Keratinocyte (primary cell): Measurements from ENCODE around the gene SMIM35. TPM values are rescaled to one million over a fixed set of nuclear protein-coding genes. Genes with fewer than 3 reads are reported as not detected.

Experiments used
- DNase-seq: peaks from one replicate; pipeline ENCODE4 v3.0.0-alpha.2; 2011; ENCODE audit warnings: low read depth, missing footprints, low spot score
- FAIRE-seq: peaks from 2 replicates; lab custom pipeline; 2011; peaks lifted over from hg19 to GRCh38; lab: Jason Lieb, UNC
- H2AFZ ChIP-seq: 2 replicates; pipeline ENCODE4 v1.6.0; 2012; ENCODE audit warnings: low read length, control low read depth, inconsistent platforms; ENCODE audit not compliant: control insufficient read depth
- H3K27ac ChIP-seq: 2 replicates; pipeline ENCODE4 v1.5.1; 2011; ENCODE audit warnings: low read length; ENCODE audit not compliant: control insufficient read depth, insufficient read depth
- H3K27me3 ChIP-seq: 3 replicates; pipeline ENCODE4 v1.6.0; 2011; ENCODE audit warnings: low read length; ENCODE audit not compliant: control insufficient read depth, insufficient read depth; ENCODE audit errors: extremely low read depth
- H3K36me3 ChIP-seq, 2 experiments: 2 replicates in 1 of 2; 3 replicates in 1 of 2; pipeline ENCODE4 v1.5.1; 2011; ENCODE audit warnings: low read length in 2 of 2, mild to moderate bottlenecking in 1 of 2; ENCODE audit not compliant: control insufficient read depth in 2 of 2, insufficient read depth in 2 of 2; ENCODE audit errors: extremely low read depth in 1 of 2
- H3K4me1 ChIP-seq: 3 replicates; pipeline ENCODE4 v1.5.1; 2011; ENCODE audit warnings: low read length; ENCODE audit not compliant: control insufficient read depth, insufficient read depth; ENCODE audit errors: extremely low read depth
- H3K4me2 ChIP-seq: 3 replicates; pipeline ENCODE4 v1.6.0; 2011; ENCODE audit warnings: low read depth, low read length; ENCODE audit not compliant: control insufficient read depth, insufficient read depth; ENCODE audit errors: extremely low read depth
- H3K4me3 ChIP-seq, 3 experiments: fragments of 200-600 bp in 1 of 3; sonication (generic) in 1 of 3; 2 replicates in 2 of 3; 3 replicates in 1 of 3; pipeline ENCODE4 v1.5.1; 2011 to 2016; ENCODE audit warnings: low read length in 3 of 3, mild to moderate bottlenecking in 3 of 3, control low read depth in 2 of 3, inconsistent platforms in 1 of 3, low read depth in 1 of 3, mixed read lengths in 1 of 3, mixed run types in 1 of 3, moderate library complexity in 1 of 3; ENCODE audit not compliant: control insufficient read depth in 2 of 3, insufficient read depth in 2 of 3; ENCODE audit errors: extremely low read depth in 1 of 3
- H3K79me2 ChIP-seq: 2 replicates; pipeline ENCODE4 v1.6.0; 2012; ENCODE audit warnings: low read length; ENCODE audit not compliant: control insufficient read depth, insufficient read depth
- H3K9ac ChIP-seq: 3 replicates; pipeline ENCODE4 v1.6.0; 2011; ENCODE audit warnings: low read length; ENCODE audit not compliant: control insufficient read depth, insufficient read depth; ENCODE audit errors: extremely low read depth
- H3K9me1 ChIP-seq: 3 replicates; pipeline ENCODE4 v1.6.0; 2011; ENCODE audit warnings: low read length; ENCODE audit not compliant: control insufficient read depth, insufficient read depth; ENCODE audit errors: extremely low read depth
- H3K9me3 ChIP-seq: 2 replicates; pipeline ENCODE4 v1.5.1; 2012; ENCODE audit warnings: low read depth, low read length; ENCODE audit not compliant: control insufficient read depth
- H4K20me1 ChIP-seq: 3 replicates; pipeline ENCODE4 v1.6.0; 2011; ENCODE audit warnings: low read length; ENCODE audit not compliant: control insufficient read depth, insufficient read depth; ENCODE audit errors: extremely low read depth
- CTCF ChIP-seq, 3 experiments: IDR thresholded peaks in 1 of 3; conservative IDR thresholded peaks in 1 of 3; optimal IDR thresholded peaks in 1 of 3; 2 replicates in 2 of 3; 3 replicates in 1 of 3; pipeline versions ENCODE3 to v1.5.1; 2011; ENCODE audit warnings: low read length in 3 of 3, mild to moderate bottlenecking in 3 of 3, moderate library complexity in 2 of 3, control low read depth in 1 of 3, inconsistent platforms in 1 of 3; ENCODE audit not compliant: insufficient read depth in 2 of 3; ENCODE audit errors: extremely low read depth in 1 of 3
- EZH2 ChIP-seq: IDR thresholded peaks from one replicate; pipeline ENCODE4 v1.6.1; 2012; ENCODE audit warnings: inconsistent platforms, mild to moderate bottlenecking, low read length, moderate library complexity
- dilution Hi-C: fragments of 300-500 bp; cut with MboI; formaldehyde crosslinking; loops from one replicate; pipeline ENCODE4 v1.7.0; 2020; ENCODE audit warnings: low sequenced_read_pairs; ENCODE audit not compliant: extremely low pct_ligation_motif_present
- polyA plus RNA-seq, 5 experiments: library from polyadenylated mRNA; depleted of rRNA in 3 of 5; stranded (reverse) in 3 of 5; stranded (forward) in 1 of 5; unstranded in 1 of 5; fragments of >200 nt; gene quantifications; 1 replicate in 1 of 5; 2 replicates in 3 of 5; 3 replicates in 1 of 5; pipeline versions ENCODE4 v1.2.1 to v1.2.3, GENCODE V29; 2011 to 2012; ENCODE audit warnings: missing spikeins in 2 of 5, low read depth in 1 of 5, low replicate concordance in 1 of 5

Gene SMIM35
- polyA plus RNA-seq, 1 donor (not counting 4 experiments of a cell fraction or from before 2014, with no cell fraction given), result not detected

GRCh38 chr11:118046964-118047700 lies 39.6 kb downstream of the SMIM35 start:
- dilution Hi-C loops, result no loop called here
- no peak for DNase-seq
- Histone ChIP-seq H3K4me1 (peaks cover 10% of the 10 kb centered on the region), H4K20me1 (no peaks in the 10 kb centered on the region), H3K27ac (no peak overlapping the region), H3K9me3 (no peaks in the 10 kb centered on the region), H3K79me2 (no peaks in the 10 kb centered on the region), H3K4me2 (no peak overlapping the region), H2AFZ (no peak overlapping the region), H3K4me3 (no peak overlapping the region), H3K36me3 (no peaks in the 10 kb centered on the region), H3K9ac (no peak overlapping the region), H3K9me1 (peaks cover 2% of the 10 kb centered on the region), H3K27me3 (no peaks in the 10 kb centered on the region)
- FAIRE-seq, result no peak
- no peak for TF ChIP-seq CTCF (optimal IDR thresholded peaks at IDR 0.05 in 1 of 3, IDR thresholded peaks at IDR 0.05 in 1 of 3, conservative IDR thresholded peaks at IDR 0.05 in 1 of 3; ENCODE audit: extremely low read depth in 1 of 3, insufficient read depth in 2 of 3, low read length in 3 of 3)
- no peak for TF ChIP-seq EZH2

DNA sequence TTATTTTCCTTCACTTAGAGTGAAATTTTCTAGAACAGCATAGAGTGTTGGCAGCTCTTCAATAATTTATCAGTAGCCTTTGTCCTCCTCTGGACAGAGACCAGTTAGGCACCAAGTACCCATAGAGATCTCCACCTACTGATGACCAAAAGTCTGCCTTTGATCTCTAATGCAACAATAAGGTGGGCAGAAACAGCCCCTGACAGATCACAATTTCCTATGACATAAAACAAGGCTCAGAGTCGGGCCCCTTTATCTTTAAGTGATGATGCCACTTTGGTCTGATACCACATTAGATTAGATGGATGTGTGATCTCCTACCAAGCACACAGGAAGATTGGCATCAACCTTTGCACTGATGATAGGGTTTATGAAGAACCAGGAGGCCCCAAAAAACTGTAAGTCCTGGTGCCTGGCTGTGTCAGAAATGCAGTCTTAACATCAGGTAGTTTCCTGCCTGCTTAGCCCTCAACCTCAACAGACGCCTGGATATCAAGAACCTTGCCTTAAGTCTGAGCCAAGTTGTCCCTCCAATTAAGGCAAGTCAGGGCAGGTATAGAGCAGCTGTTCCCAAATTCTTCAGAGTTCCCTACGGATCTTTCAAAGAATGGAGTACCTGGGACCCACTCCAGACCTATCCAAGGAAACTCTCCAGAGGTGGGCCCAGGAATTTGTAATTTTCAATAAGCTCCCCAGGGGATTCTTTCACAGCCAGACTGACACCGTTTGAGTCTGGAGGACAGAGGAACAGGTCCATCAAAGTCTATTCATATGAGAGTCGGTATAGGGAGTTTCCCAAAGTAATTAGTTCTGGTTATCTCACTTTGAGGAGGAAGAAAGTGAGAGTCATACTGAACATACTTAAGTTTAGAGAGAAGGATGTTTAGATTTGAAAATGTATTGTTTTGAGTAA lies 40.5 kb downstream of the SMIM35 start:
- H3K36me3 ChIP-seq, result no peaks in the 10 kb centered on the region
- no peak overlapping the region for H2AFZ ChIP-seq
- FAIRE-seq, result peak; percentile 23
- no peaks in the 10 kb centered on the region for H3K9me3 ChIP-seq
- dilution Hi-C loops, result no loop called here
- no peaks in the 10 kb centered on the region for H4K20me1 ChIP-seq
- no peak for DNase-seq
- no peak overlapping the region for H3K9ac ChIP-seq
- no peak overlapping the region for H3K27ac ChIP-seq
- no peak for TF ChIP-seq CTCF (optimal IDR thresholded peaks at IDR 0.05 in 1 of 3, IDR thresholded peaks at IDR 0.05 in 1 of 3, conservative IDR thresholded peaks at IDR 0.05 in 1 of 3; ENCODE audit: extremely low read depth in 1 of 3, insufficient read depth in 2 of 3, low read length in 3 of 3)
- TF ChIP-seq EZH2, result no peak
- H3K9me1 ChIP-seq, result peaks cover 2% of the 10 kb centered on the region
- H3K4me1 ChIP-seq, result peaks cover 10% of the 10 kb centered on the region
- H3K27me3 ChIP-seq, result no peaks in the 10 kb centered on the region
- no peaks in the 10 kb centered on the region for H3K79me2 ChIP-seq
- H3K4me2 ChIP-seq, result peak overlapping the region; percentile 27
- no peak overlapping the region for H3K4me3 ChIP-seq
